Liver (tissue), 9 donors: ENCODE measurements around the gene PFKP. TPM values are rescaled to one million over a fixed set of nuclear protein-coding genes. Genes with fewer than 3 reads are reported as not detected.

Experiments used
- DNase-seq: peaks from one replicate; pipeline ENCODE4 v3.0.0-alpha.2; 2017; ENCODE audit warnings: low spot score
- H3K27ac ChIP-seq, 2 donors: one replicate each; pipeline ENCODE4 v1.7.0; 2013; ENCODE audit warnings: inconsistent platforms in 2 of 2, low read length in 2 of 2, control low read depth in 1 of 2, low read depth in 1 of 2, mild to moderate bottlenecking in 1 of 2
- H3K27me3 ChIP-seq, 4 donors: one replicate each; pipeline versions ENCODE4 v1.6.1 to v1.7.0; 2013; ENCODE audit warnings: low read length in 3 of 4, inconsistent platforms in 1 of 4, mild to moderate bottlenecking in 1 of 4, moderate library complexity in 1 of 4; ENCODE audit not compliant: control insufficient read depth in 4 of 4, insufficient read depth in 4 of 4
- H3K36me3 ChIP-seq, 4 donors: one replicate each; pipeline versions ENCODE4 v1.6.1 to v1.7.0; 2013; ENCODE audit warnings: low read length in 3 of 4, mild to moderate bottlenecking in 3 of 4, low read depth in 1 of 4, moderate library complexity in 1 of 4; ENCODE audit not compliant: control insufficient read depth in 4 of 4, insufficient read depth in 3 of 4
- H3K4me1 ChIP-seq, 4 donors: one replicate each; pipeline versions ENCODE4 v1.6.1 to v1.7.0; 2013; ENCODE audit warnings: low read length in 3 of 4, mild to moderate bottlenecking in 3 of 4, moderate library complexity in 1 of 4; ENCODE audit not compliant: control insufficient read depth in 4 of 4, insufficient read depth in 4 of 4
- H3K4me3 ChIP-seq, 3 donors: one replicate each; pipeline versions ENCODE4 v1.6.1 to v1.7.0; 2013; ENCODE audit warnings: low read length in 3 of 3, control low read depth in 1 of 3, low read depth in 1 of 3, mild to moderate bottlenecking in 1 of 3
- H3K9ac ChIP-seq, 2 donors: one replicate each; pipeline ENCODE4 v1.7.0; 2013; ENCODE audit warnings: low read length in 2 of 2, mild to moderate bottlenecking in 2 of 2, moderate library complexity in 2 of 2, control low read depth in 1 of 2, low read depth in 1 of 2
- H3K9me3 ChIP-seq, 4 donors: one replicate each; pipeline versions ENCODE4 v1.6.1 to v1.7.0; 2013; ENCODE audit warnings: low read length in 3 of 4; ENCODE audit not compliant: control insufficient read depth in 4 of 4
- ATF3 ChIP-seq: IDR thresholded peaks from 2 replicates; pipeline ENCODE4 v1.6.1; 2016; ENCODE audit warnings: antibody characterized with exemption
- CTCF ChIP-seq: fragments of 150-350 bp; IDR thresholded peaks from 2 replicates; pipeline ENCODE4 v1.5.1; 2017; ENCODE audit warnings: improper control_type of control experiment, low read depth, low read length; ENCODE audit not compliant: missing input control
- FOXA1 ChIP-seq: IDR thresholded peaks from 2 replicates; pipeline ENCODE4 v1.6.1; 2016; ENCODE audit warnings: antibody characterized with exemption
- FOXA2 ChIP-seq: IDR thresholded peaks from 2 replicates; pipeline ENCODE4 v1.6.1; 2016; ENCODE audit warnings: antibody characterized with exemption
- GABPA ChIP-seq, 2 donors: IDR thresholded peaks in 1 of 2; conservative IDR thresholded peaks in 1 of 2; 2 replicates each; pipeline ENCODE4 v1.6.1; 2016; ENCODE audit warnings: antibody characterized with exemption in 2 of 2, mild to moderate bottlenecking in 1 of 2, moderate library complexity in 1 of 2
- HNF4A ChIP-seq, 2 donors: conservative IDR thresholded peaks; 2 replicates each; pipeline ENCODE4 v1.6.1; 2016; ENCODE audit warnings: antibody characterized with exemption in 2 of 2, mild to moderate bottlenecking in 2 of 2
- HNF4G ChIP-seq: IDR thresholded peaks from 2 replicates; pipeline ENCODE4 v1.6.1; 2016; ENCODE audit warnings: antibody characterized with exemption
- JUND ChIP-seq, 2 donors: IDR thresholded peaks; 2 replicates each; pipeline ENCODE4 v1.6.1; 2016; ENCODE audit warnings: antibody characterized with exemption in 2 of 2
- NR2F2 ChIP-seq: IDR thresholded peaks from 2 replicates; pipeline ENCODE4 v1.6.1; 2016; ENCODE audit warnings: antibody characterized with exemption
- RAD21 ChIP-seq, 2 donors: IDR thresholded peaks; 2 replicates each; pipeline ENCODE4 v1.6.1; 2016; ENCODE audit warnings: antibody characterized with exemption in 2 of 2, mild to moderate bottlenecking in 2 of 2
- REST ChIP-seq: IDR thresholded peaks from 2 replicates; pipeline ENCODE4 v1.6.1; 2016; ENCODE audit warnings: antibody characterized with exemption, mild to moderate bottlenecking
- RXRA ChIP-seq, 2 donors: IDR thresholded peaks; 2 replicates each; pipeline ENCODE4 v1.6.1; 2017 to 2018; ENCODE audit warnings: antibody characterized with exemption in 2 of 2, mild to moderate bottlenecking in 1 of 2
- SP1 ChIP-seq: IDR thresholded peaks from 2 replicates; pipeline ENCODE4 v1.6.1; 2018; ENCODE audit warnings: antibody characterized with exemption, mild to moderate bottlenecking
- TAF1 ChIP-seq: conservative IDR thresholded peaks from 2 replicates; pipeline ENCODE4 v1.6.1; 2016; ENCODE audit warnings: antibody characterized with exemption, mild to moderate bottlenecking
- YY1 ChIP-seq: IDR thresholded peaks from 2 replicates; pipeline ENCODE4 v1.6.1; 2016; ENCODE audit warnings: antibody characterized with exemption, mild to moderate bottlenecking
- WGBS: extraction: QIAGEN DNeasy Blood & Tissue Kit; methylation state at CpG from one replicate; pipeline ENCODE4 v1.1.7; 2013; 5-methylcytosine and 5-hydroxymethylcytosine counted together
- polyA plus RNA-seq, 2 donors: library from polyadenylated mRNA; stranded (reverse) in 1 of 2; unstranded in 1 of 2; fragments of 200-250 nt in 1 of 2; fragments of >200 nt in 1 of 2; fragmentation: Nextera tagmentation in 1 of 2; extraction: Ambion mirVana in 1 of 2; gene quantifications; one replicate each; pipeline versions ENCODE4 v1.2.1 to v1.2.3, GENCODE V29; 2013 to 2015
- total RNA-seq, 2 donors: library from RNA; depleted of rRNA; stranded (reverse); fragments of >200 nt; gene quantifications; one replicate each; pipeline ENCODE4 v1.2.3, GENCODE V29; 2014
- TF ChIP-seq, protein P1 (sequence below): IDR thresholded peaks from 2 replicates; pipeline ENCODE4 v1.6.1; 2016; ENCODE audit warnings: antibody characterized with exemption
- TF ChIP-seq, protein P2 (sequence below): IDR thresholded peaks from 2 replicates; pipeline ENCODE4 v1.6.1; 2016; ENCODE audit warnings: antibody characterized with exemption
- donor health status: healthy.
- donor health status: healthy.
- donor health status: healthy.
- donor health status: healthy.
- donor health status: healthy.

PFKP gene
- total and polyA plus RNA-seq, 4 donors, result 1.1 to 5.0 (median 2.8) TPM

GRCh38 chr10:3172081-3172445 lies 104.7 kb downstream of the PFKP start:
- Histone ChIP-seq H3K9me3 (no peaks in the 10 kb centered on the region), H3K4me3 (peak overlapping the region; percentile 69 to 94 (median 84)), H3K27ac (peak overlapping the region; percentile 78 to 81), H3K36me3 (peaks cover 3 to 18% (median 8%) of the 10 kb centered on the region in 4 donors), H3K9ac (peak overlapping the region; percentile 85 to 90), H3K4me1 (peaks cover 0 to 6% (median 3%) of the 10 kb centered on the region in 4 donors), H3K27me3 (no peaks in the 10 kb centered on the region)
- no peak for TF ChIP-seq FOXA2
- TF ChIP-seq HNF4A (conservative IDR thresholded peaks at IDR 0.05), result no peak
- no peak for TF ChIP-seq JUND (IDR thresholded peaks at IDR 0.05)
- no peak for TF ChIP-seq RAD21 (IDR thresholded peaks at IDR 0.05)
- no peak for TF ChIP-seq RXRA (IDR thresholded peaks at IDR 0.05)
- no peak for TF ChIP-seq TAF1
- TF ChIP-seq HNF4G, result no peak
- TF ChIP-seq ATF3, result no peak
- no peak for TF ChIP-seq NR2F2
- no peak for TF ChIP-seq SP1
- TF ChIP-seq FOXA1, result no peak
- TF ChIP-seq CTCF, result no peak
- TF ChIP-seq, protein P1, sequence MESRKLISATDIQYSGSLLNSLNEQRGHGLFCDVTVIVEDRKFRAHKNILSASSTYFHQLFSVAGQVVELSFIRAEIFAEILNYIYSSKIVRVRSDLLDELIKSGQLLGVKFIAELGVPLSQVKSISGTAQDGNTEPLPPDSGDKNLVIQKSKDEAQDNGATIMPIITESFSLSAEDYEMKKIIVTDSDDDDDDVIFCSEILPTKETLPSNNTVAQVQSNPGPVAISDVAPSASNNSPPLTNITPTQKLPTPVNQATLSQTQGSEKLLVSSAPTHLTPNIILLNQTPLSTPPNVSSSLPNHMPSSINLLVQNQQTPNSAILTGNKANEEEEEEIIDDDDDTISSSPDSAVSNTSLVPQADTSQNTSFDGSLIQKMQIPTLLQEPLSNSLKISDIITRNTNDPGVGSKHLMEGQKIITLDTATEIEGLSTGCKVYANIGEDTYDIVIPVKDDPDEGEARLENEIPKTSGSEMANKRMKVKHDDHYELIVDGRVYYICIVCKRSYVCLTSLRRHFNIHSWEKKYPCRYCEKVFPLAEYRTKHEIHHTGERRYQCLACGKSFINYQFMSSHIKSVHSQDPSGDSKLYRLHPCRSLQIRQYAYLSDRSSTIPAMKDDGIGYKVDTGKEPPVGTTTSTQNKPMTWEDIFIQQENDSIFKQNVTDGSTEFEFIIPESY, result no peak
- TF ChIP-seq, protein P2, sequence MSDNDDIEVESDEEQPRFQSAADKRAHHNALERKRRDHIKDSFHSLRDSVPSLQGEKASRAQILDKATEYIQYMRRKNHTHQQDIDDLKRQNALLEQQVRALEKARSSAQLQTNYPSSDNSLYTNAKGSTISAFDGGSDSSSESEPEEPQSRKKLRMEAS, result no peak
- TF ChIP-seq GABPA (IDR thresholded peaks at IDR 0.05 in 1 of 2, conservative IDR thresholded peaks at IDR 0.05 in 1 of 2), result no peak
- no peak for DNase-seq
- WGBS, result 1% methylated on average over 21 of the region's 21 CpGs

DNA sequence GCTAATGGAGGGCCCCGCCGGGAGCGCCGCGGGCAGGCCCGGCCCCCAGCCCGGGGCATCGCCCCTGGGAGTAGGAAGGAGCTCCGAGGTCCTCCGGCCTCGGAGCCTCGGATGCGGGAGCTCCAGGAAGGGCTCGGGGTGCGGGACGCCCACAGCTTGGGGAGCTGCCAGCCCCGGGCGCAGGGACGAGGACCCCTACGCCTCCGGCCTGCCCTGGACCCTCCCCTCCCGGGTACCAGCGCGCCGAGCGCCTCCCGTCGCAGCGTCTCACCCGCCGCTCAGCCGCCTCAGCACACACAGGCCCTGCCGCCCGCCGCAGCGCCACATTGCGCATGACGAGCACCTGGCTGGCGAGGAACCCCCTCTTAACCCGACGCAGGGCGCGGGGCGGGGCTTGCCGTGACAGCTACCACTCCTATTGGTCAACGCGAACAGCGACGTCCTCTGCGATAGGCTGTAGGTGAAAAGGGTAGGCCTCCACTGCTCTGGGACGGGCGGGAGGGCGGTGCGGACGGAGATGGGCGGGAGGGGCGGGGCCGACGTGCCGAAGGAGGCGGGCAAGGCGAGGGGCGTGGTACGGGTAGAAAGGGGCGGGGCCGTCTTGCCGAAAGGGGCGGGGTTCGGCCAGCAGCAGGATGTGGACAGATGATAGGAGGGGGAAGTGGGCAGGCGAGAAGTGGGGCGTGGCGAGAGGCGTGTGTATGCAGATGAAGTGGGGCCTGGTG lies 105.3 kb downstream of the PFKP start, which contains the start of gene PITRM1:
Gene PITRM1 (minus strand): TSS at position 337 of the 725 bp plus-strand sequence. CDS start 10 bp downstream, at position 327.
- DNase-seq, result peak; percentile 98
- H3K9me3 ChIP-seq, result no peaks in the 10 kb centered on the region
- H3K9ac ChIP-seq, result peak within 1 kb of the TSS; percentile 85 to 90
- TF ChIP-seq REST, result peak; percentile 85
- TF ChIP-seq ATF3, result no peak
- peak; percentile 66 for TF ChIP-seq SP1
- peak in 1 of 2 donors; percentile 21 for TF ChIP-seq RXRA (IDR thresholded peaks at IDR 0.05)
- peak; percentile 59 for TF ChIP-seq YY1
- peak within 1 kb of the TSS; percentile 69 to 94 (median 84) for H3K4me3 ChIP-seq
- peaks cover 3 to 13% (median 6%) of the 10 kb centered on the region in 4 donors for H3K36me3 ChIP-seq
- peak within 1 kb of the TSS; percentile 78 to 81 for H3K27ac ChIP-seq
- under 1% methylated on average over 73 of the region's 73 CpGs for WGBS
- peaks cover 0 to 6% (median 3%) of the 10 kb centered on the region in 4 donors for H3K4me1 ChIP-seq
- no peaks in the 10 kb centered on the region for H3K27me3 ChIP-seq
